ENCODE results near the gene LPAR1.

- TF ChIP-seq EP300 (IDR thresholded peaks at IDR 0.05) = no peak
- TF ChIP-seq, protein P1, sequence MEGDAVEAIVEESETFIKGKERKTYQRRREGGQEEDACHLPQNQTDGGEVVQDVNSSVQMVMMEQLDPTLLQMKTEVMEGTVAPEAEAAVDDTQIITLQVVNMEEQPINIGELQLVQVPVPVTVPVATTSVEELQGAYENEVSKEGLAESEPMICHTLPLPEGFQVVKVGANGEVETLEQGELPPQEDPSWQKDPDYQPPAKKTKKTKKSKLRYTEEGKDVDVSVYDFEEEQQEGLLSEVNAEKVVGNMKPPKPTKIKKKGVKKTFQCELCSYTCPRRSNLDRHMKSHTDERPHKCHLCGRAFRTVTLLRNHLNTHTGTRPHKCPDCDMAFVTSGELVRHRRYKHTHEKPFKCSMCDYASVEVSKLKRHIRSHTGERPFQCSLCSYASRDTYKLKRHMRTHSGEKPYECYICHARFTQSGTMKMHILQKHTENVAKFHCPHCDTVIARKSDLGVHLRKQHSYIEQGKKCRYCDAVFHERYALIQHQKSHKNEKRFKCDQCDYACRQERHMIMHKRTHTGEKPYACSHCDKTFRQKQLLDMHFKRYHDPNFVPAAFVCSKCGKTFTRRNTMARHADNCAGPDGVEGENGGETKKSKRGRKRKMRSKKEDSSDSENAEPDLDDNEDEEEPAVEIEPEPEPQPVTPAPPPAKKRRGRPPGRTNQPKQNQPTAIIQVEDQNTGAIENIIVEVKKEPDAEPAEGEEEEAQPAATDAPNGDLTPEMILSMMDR (IDR thresholded peaks at IDR 0.05) = peak in 2 of 6 experiments; percentile 9 to 19
- no peak for TF ChIP-seq POLR2A (IDR thresholded peaks at IDR 0.05)
- no peak for TF ChIP-seq POLR2AphosphoS5 (IDR thresholded peaks at IDR 0.05)
These were observed 163.2 kb downstream of the LPAR1 start for GRCh38 chr9:110874963-110875674.
